NK-92 (cell line): ENCODE measurements around the gene DNAH12.
"Not testable (repeated sequence)": the region's sequence is repeated elsewhere in the genome, so short reads cannot be mapped to it uniquely, and the experiment has no call there.

Source experiments
- DNase-seq: peaks from one replicate; lab custom pipeline; 2025; ENCODE audit not compliant: unreplicated experiment; lab: John Stamatoyannopoulos, UW

The DNAH12 gene

DNA sequence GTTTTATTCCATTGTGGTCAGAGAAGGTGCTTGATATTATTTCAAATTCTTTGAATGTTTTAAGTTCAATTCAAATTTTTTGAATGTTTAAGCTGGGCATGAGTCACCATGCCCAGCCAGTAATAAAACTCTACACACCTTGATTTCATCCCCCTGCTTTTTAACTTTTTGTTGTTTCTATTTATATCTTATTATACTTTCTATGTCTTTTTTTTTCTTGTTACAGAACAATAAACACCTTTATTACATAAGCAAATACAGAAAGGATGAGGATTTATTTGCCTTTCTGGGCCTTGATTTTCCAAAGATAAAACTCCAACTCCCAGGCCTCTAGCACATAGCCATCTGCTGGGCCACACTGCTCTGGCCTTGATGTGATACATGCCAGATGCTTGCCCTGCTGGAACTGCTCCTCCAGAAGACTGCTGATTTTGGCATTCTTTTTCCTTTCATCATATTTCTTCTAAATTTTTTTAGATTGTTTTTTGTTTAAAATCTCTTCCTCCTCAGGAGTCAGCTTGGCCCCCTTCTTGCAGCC lies 14.0 kb downstream of the DNAH12 start:
- DNase-seq = no peak

DNA sequence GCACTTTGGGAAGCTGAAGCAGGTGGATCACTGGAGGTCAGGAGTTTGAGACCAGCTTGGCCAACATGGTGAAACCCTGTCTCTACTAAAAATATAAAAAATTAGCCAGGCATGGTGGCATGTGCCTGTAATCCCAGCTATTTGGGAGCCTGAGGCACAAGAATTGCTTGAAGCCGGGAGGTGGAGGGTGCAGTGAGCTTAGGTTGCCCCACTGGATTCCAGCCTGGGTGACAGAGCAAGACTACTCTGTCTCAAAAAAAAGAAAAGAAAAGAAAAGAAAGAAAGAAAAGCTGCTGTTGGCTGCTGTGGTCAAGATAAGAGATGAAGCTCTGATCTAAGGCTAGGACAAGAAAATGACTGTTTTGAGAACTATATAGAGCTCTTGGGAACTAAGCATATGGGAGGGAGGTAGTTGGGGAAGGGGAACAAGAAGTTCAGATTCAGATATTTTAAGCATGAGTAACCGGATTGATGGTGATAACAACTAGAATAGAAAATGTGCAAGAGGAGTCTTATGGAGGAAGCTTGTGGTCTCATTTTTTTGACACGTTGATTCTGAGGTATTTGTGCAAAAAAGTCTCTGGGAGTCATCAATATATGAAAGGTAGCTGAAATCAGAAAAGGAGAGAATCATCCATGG lies 25.7 kb downstream of the DNAH12 start:
- DNase-seq = no peak

GRCh38 chr3:57512166-57512565 lies 32.0 kb downstream of the DNAH12 start:
- no peak for DNase-seq

GRCh38 chr3:57505901-57506300 lies 38.2 kb downstream of the DNAH12 start:
- DNase-seq = no peak

- DNase-seq = no peak
These were observed 43.6 kb downstream of the DNAH12 start for GRCh38 chr3:57500506-57500905.

- no peak for DNase-seq
These were observed 46.2 kb downstream of the DNAH12 start for GRCh38 chr3:57497904-57498303.

- DNase-seq = no peak
These were observed 59.6 kb downstream of the DNAH12 start for GRCh38 chr3:57484563-57484962.

GRCh38 chr3:57477193-57477592 lies 67.0 kb downstream of the DNAH12 start:
- DNase-seq = not testable (repeated sequence)

GRCh38 chr3:57464801-57465200 lies 79.3 kb downstream of the DNAH12 start:
- no peak for DNase-seq

DNA sequence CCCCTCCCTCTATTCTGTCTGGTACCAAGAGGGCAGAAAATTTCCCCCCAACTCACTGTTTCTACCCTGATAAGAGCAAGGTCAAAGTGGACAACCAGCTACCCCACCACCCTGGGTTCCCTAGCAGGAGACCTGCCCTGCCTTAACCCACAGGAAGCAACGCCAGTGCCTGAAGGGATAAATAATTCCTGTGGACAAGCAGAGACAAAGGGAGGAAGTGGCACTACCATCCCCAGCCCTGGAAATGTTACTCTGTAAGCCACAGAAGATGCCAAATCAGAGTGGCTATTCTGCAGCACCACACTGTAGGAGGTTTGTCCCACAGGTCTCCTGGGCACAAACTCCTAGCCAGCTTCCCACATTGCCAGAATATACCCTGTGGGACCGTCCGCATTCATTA lies 80.1 kb downstream of the DNAH12 start:
- no peak for DNase-seq

GRCh38 chr3:57451150-57451846 lies 92.8 kb downstream of the DNAH12 start:
- DNase-seq = no peak

- not testable (repeated sequence) for DNase-seq
These were observed 94.8 kb downstream of the DNAH12 start for GRCh38 chr3:57449276-57449847.

DNA sequence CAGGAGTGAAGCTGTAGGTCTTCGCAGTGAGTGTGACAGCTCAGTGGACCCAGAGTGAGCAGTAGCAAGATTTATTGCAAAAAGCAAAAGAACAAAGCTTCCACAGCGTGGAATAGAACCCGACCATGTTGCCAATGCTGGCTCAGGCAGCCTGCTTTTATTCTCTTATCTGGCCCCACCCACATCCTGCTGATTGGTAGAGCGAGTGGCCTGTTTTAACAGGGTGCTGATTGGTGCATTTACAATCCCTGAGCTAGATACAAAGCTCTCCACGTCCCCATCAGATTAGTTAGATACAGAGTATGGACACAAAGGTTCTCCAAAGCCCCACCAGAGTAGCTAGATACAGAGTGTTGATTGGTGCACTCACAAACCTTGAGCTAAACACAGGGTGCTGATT lies 95.7 kb downstream of the DNAH12 start:
- DNase-seq = not testable (repeated sequence)

DNA sequence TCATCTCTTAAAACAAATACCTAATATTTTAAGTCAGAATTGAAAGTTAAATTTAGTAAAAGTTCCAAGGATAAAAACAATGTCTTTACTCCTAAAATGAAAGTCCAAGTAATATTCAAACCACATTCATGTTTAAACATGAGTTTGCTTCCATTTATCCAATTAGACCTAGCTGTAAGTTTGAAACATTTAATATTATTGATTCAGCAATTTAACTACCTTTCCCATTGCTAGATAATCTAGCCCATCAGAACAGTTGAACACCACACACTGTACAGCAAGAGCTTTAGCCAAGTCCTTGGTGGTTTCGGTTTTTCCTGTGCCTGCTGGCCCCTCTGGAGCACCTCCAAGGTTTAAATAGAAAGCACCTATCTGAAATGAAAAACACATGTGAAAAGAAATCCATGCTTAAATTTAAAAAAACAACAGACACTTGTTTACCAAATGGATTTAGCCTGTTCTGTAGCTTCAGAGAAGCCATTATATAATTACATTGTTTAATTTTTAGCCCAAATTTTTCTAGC lies 97.8 kb downstream of the DNAH12 start:
- no peak for DNase-seq

DNA sequence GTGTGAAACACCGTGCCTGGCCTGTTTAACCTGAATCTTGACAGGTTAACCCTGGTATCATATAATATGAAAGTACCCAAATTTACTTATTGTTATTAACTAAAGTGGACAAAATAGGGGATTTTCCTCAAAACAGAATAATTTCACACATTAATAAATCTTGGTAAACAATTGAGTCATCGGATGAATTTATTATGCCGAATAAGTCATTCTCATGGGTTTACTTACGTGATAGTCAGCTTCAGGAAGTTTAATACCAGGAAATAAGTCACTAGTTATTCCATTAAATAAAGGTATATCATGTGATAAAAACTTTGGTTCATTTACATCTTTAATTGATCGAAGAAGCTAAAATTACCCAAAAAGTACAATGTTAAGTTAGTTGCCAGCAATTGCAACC lies 99.7 kb downstream of the DNAH12 start:
- no peak for DNase-seq

- DNase-seq = not testable (repeated sequence)
These were observed 104.0 kb downstream of the DNAH12 start for GRCh38 chr3:57440144-57440543.

DNA sequence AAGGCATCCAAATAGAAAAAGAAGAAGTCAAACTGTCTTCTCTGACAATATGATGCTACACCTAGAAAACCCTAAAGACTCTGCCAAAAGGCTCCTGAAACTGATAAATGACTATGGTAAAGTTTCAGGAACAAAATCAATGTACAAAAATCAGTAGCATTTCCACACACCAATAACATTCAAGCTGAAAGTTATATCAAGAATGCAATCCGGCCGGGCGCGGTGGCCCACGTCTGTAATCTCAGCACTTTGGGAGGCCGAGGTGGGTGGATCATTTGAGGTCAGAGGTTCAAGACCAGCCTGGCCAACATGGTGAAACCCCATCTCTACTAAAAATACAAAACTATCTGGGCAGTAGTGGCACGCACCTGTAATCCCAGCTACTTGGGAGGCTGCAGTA lies 105.7 kb downstream of the DNAH12 start:
- DNase-seq = not testable (repeated sequence)

GRCh38 chr3:57436195-57436761 lies 107.9 kb downstream of the DNAH12 start:
- DNase-seq = no peak

DNA sequence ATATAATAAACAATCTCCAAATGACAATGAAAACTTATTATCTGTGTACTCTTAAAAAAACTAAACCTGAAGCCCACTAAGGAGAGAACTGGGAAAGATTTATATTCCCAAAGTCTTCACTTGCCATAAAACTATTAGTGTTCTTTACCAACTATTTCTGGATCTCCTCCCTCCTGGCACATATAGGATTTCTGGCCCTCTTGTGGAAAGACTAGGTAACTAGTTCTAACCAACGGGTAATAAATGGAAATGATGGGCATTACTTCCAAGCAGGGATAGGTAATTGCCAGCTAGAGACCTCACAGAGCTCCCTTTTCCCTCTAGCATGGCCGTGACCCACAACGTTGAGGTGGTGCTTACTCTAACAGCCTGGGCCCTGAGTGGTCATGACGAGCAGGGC lies 110.1 kb downstream of the DNAH12 start:
- DNase-seq = no peak

DNA sequence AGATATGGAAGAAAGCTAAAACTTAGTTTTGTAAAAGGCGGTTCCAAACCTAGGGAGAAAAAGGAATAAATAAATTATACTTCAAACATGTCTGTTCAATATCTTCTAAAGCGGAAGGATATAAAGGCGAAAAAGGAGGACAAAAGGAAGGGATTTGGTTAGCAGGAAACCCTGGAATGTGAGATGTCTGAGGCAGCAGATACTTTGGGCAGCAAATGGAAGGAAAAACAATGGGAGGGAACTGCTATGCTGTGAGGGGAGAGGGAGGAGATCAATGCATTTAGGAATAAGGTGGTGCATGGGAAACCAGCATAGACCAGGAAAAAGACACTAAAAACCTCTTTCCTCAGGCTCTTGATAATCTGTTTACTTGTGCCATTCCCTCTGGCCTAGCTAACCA lies 120.8 kb downstream of the DNAH12 start:
- DNase-seq = no peak

GRCh38 chr3:57421336-57421735 lies 122.8 kb downstream of the DNAH12 start:
- DNase-seq = no peak

DNA sequence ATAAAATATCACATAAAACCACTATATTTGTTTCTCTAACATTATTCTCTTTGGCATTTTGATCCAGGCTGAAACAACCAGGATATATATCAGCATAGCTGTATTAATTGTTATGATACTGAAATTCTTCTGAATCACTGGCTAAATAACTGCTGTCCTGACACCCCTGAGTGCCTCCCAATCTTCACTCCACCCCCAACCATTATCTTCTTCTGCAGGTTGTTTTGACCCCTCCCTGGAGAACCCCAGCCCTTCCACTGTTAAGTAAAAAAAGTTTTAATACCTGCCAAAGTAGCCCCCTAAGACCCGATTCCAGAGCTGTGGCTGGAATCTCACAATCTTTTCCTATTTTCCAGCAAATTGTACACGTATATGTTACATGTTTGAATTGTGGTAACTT lies 124.1 kb downstream of the DNAH12 start:
- DNase-seq = no peak
